ENCODE results near the gene CDNF. TPM values are rescaled to one million over a fixed set of nuclear protein-coding genes. Genes with fewer than 3 reads are reported as not detected.
"Not testable (repeated sequence)": the region's sequence is repeated elsewhere in the genome, so short reads cannot be mapped to it uniquely, and the experiment has no call there.

The CDNF gene
- total and polyA plus RNA-seq, 5 donors from 2014 or later: 0.32 to 2.1 (median 1.7) TPM

DNA sequence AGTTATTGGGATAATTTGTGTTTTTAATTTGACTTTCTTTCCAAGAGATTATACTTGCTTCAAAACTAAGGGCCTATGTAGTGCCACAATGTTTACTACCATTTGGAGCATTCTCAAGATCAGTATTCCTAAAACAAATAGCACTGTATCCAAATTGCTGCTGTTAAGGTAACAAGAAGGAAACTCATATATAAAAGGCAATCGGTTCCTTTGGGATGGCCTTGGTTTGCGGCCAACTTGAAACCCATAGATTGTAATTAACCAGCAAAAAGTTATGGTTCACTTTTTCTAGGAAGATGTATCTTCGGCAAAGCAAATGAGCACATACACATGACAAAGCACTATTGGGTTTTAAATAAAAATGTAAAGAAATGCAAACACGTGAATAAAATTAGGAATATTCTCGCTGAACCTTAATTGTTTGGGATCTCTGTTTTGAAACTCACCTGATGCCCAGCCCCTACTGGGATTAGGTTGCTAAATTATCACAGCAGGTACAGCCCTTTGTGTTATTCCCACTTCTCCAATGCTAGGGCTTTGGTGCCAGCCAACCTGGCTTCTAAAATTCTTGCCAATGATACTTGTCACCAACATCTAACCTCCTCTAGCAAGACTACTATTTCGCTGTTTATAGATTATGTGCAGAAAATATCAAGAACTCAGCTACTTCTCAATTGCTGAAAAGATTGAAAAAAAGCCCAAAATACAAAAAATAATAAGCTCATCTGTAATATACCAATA lies 16.0 kb downstream of the CDNF start:
- Histone ChIP-seq H3K9me3 (ENCODE audit: control insufficient read depth in 2 of 2, low read length in 2 of 2) (no peaks in the 10 kb centered on the region), H3K4me1 (ENCODE audit: control insufficient read depth, insufficient read depth, low read length, poor library complexity, severe bottlenecking) (no peaks in the 10 kb centered on the region), H3K4me3 (ENCODE audit: low read depth, low read length) (no peak overlapping the region), H3K27me3 (ENCODE audit: control insufficient read depth, insufficient read depth, low read length) (no peaks in the 10 kb centered on the region), H3K36me3 (ENCODE audit: control insufficient read depth, insufficient read depth, low read length) (no peaks in the 10 kb centered on the region), H3K27ac (ENCODE audit: insufficient read depth, low read length, poor library complexity, severe bottlenecking) (no peak overlapping the region)
- ATAC-seq (ENCODE audit: low read depth in 2 of 2) (no peak), DNase-seq (no peak)
- H3K9me3 Mint-ChIP-seq: peaks cover 0 to 1% (median 0%) of the 10 kb centered on the region in 7 donors
- no peak overlapping the region for H3K27ac Mint-ChIP-seq
- H3K27me3 Mint-ChIP-seq: no peaks in the 10 kb centered on the region
- no peaks in the 10 kb centered on the region for H3K36me3 Mint-ChIP-seq
- H3K4me3 Mint-ChIP-seq: no peak overlapping the region
- peaks cover 0 to 6% (median 4%) of the 10 kb centered on the region in 4 donors for H3K4me1 Mint-ChIP-seq

DNA sequence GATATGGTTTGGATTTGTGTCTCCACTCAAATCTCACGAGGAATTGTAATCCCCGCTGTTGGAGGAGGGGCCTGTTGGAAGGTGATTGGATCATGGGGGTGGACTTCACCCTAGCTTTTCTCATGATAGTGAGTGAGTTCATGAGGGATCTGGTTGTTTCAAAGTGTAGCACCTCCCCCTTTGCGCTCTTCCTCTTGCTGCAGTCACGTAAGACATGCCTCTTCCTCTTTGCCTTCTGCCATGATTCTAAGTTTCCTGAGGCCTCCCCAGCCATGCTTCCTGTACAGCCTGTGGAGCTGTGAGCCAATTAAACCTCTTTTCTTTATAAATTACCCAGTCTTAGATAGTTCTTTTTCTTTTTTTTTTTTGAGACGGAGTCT lies 17.1 kb downstream of the CDNF start:
- Mint-ChIP-seq H3K9me3 (peaks cover 0 to 1% (median 0%) of the 10 kb centered on the region in 7 donors), H3K27ac (no peak overlapping the region), H3K27me3 (no peaks in the 10 kb centered on the region), H3K4me3 (no peak overlapping the region), H3K4me1 (peaks cover 0 to 6% (median 4%) of the 10 kb centered on the region in 4 donors), H3K36me3 (no peaks in the 10 kb centered on the region)
- no peaks in the 10 kb centered on the region for H3K27me3 ChIP-seq (ENCODE audit: control insufficient read depth, insufficient read depth, low read length)
- H3K4me1 ChIP-seq (ENCODE audit: control insufficient read depth, insufficient read depth, low read length, poor library complexity, severe bottlenecking): no peaks in the 10 kb centered on the region
- no peak overlapping the region for H3K4me3 ChIP-seq (ENCODE audit: low read depth, low read length)
- no peak for ATAC-seq (ENCODE audit: low read depth in 2 of 2)
- no peak for DNase-seq
- no peaks in the 10 kb centered on the region for H3K9me3 ChIP-seq (ENCODE audit: control insufficient read depth in 2 of 2, low read length in 2 of 2)
- H3K27ac ChIP-seq (ENCODE audit: insufficient read depth, low read length, poor library complexity, severe bottlenecking): no peak overlapping the region
- no peaks in the 10 kb centered on the region for H3K36me3 ChIP-seq (ENCODE audit: control insufficient read depth, insufficient read depth, low read length)

DNA sequence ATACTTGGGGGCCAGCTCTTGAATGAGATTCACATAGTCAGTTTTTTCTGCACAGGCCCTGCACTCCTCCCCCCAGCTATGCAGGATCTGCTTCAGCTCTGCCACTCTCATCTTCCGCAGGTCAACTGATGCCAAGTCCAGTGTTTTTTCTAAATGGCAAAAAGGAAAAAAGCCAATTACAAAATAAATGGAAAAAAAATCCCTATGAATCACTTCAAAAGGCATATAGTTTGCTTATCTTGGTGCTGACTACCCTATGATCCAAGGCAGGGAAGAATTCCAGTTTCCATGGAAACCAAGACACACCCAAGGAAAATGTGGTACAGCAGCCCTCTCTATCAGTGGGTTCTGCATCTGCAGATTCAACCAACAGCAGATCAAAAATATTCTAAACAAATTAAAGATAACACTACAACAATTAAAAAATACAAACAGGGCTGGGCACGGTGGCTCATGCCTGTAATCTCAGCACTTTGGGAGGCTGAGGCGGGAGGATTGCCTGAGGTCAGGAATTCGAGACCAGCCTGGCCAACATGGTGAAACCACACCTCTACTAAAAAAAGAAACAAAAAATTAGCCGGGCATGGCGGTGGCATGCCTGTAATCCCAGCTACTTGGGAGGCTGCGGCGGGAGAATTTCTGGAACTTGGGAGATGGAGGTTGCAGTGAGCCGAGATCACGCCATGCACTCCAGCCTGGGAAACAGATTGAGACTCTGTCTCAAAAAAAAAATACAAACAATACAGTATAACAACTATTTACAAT lies 17.6 kb downstream of the CDNF start:
- H3K27ac Mint-ChIP-seq: peak overlapping the region in 1 of 3 donors; percentile 50
- DNase-seq: no peak
- no peaks in the 10 kb centered on the region for H3K36me3 Mint-ChIP-seq
- peaks cover 0 to 1% (median 0%) of the 10 kb centered on the region in 7 donors for H3K9me3 Mint-ChIP-seq
- no peaks in the 10 kb centered on the region for H3K4me1 ChIP-seq (ENCODE audit: control insufficient read depth, insufficient read depth, low read length, poor library complexity, severe bottlenecking)
- H3K36me3 ChIP-seq (ENCODE audit: control insufficient read depth, insufficient read depth, low read length): no peaks in the 10 kb centered on the region
- no peak overlapping the region for H3K4me3 ChIP-seq (ENCODE audit: low read depth, low read length)
- peaks cover 0 to 6% (median 4%) of the 10 kb centered on the region in 4 donors for H3K4me1 Mint-ChIP-seq
- no peak for ATAC-seq (ENCODE audit: low read depth in 2 of 2)
- no peaks in the 10 kb centered on the region for H3K27me3 Mint-ChIP-seq
- H3K27ac ChIP-seq (ENCODE audit: insufficient read depth, low read length, poor library complexity, severe bottlenecking): no peak overlapping the region
- no peaks in the 10 kb centered on the region for H3K9me3 ChIP-seq (ENCODE audit: control insufficient read depth in 2 of 2, low read length in 2 of 2)
- H3K27me3 ChIP-seq (ENCODE audit: control insufficient read depth, insufficient read depth, low read length): no peaks in the 10 kb centered on the region
- no peak overlapping the region for H3K4me3 Mint-ChIP-seq

DNA sequence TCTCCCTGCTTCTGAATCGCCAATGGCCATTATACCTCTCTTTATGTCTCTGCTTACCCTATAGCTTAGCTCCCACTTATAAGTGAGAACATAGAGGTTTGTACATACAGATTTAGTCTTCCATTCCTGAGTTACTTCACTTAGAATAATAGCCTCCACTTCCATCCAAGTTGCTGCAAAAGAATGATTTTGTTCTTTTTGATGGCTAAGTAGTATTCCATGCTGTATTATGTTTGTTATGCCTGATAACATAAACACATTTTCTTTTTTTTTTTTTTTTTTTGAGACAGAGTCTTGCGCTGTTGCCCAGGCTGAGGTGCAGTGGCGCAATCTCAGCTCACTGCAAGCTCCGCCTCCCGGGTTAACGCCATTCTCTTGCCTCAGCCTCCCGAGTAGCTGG lies 21.1 kb downstream of the CDNF start:
- not testable (repeated sequence) for ATAC-seq (ENCODE audit: low read depth in 2 of 2); H3K27ac ChIP-seq (ENCODE audit: insufficient read depth, low read length, poor library complexity, severe bottlenecking); H3K27me3 Mint-ChIP-seq

DNA sequence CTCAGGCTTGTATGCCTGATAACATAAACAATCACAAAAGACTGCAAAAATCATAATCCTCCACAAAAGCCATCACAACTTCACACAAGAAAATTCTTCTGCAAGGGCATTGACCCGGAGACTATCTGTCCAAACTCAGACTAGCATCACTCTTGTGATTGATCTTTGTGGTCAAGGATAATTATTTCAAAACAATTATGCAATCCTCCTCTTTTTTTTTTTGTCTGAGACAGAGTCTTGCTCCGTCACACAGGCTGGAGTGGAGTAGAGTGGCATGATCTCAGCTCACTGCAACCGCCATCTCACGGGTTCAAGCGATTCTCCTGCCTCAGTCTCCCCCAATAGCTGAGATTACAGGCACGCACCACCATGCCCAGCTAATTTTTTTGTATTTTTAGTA lies 22.2 kb downstream of the CDNF start:
- no peak for DNase-seq
- Histone ChIP-seq H3K36me3 (ENCODE audit: control insufficient read depth, insufficient read depth, low read length) (no peaks in the 10 kb centered on the region), H3K27me3 (ENCODE audit: control insufficient read depth, insufficient read depth, low read length) (no peaks in the 10 kb centered on the region), H3K4me1 (ENCODE audit: control insufficient read depth, insufficient read depth, low read length, poor library complexity, severe bottlenecking) (no peaks in the 10 kb centered on the region), H3K27ac (ENCODE audit: insufficient read depth, low read length, poor library complexity, severe bottlenecking) (no peak overlapping the region), H3K9me3 (ENCODE audit: control insufficient read depth in 2 of 2, low read length in 2 of 2) (no peaks in the 10 kb centered on the region), H3K4me3 (ENCODE audit: low read depth, low read length) (no peak overlapping the region)
- no peaks in the 10 kb centered on the region for H3K36me3 Mint-ChIP-seq
- H3K4me1 Mint-ChIP-seq: peaks cover 0 to 9% (median 0%) of the 10 kb centered on the region in 4 donors
- peaks cover 4% of the 10 kb centered on the region for H3K27me3 Mint-ChIP-seq
- no peak overlapping the region for H3K4me3 Mint-ChIP-seq
- H3K9me3 Mint-ChIP-seq: peaks cover 0 to 4% (median 0%) of the 10 kb centered on the region in 7 donors
- no peak for ATAC-seq (ENCODE audit: low read depth in 2 of 2)
- H3K27ac Mint-ChIP-seq: no peak overlapping the region

More for the DNA sequence above, 21.1 kb downstream of the CDNF start:
- not testable (repeated sequence) for H3K9me3 Mint-ChIP-seq; DNase-seq; H3K4me1 Mint-ChIP-seq; H3K27me3 ChIP-seq (ENCODE audit: control insufficient read depth, insufficient read depth, low read length); H3K4me1 ChIP-seq (ENCODE audit: control insufficient read depth, insufficient read depth, low read length, poor library complexity, severe bottlenecking); H3K4me3 ChIP-seq (ENCODE audit: low read depth, low read length); H3K36me3 ChIP-seq (ENCODE audit: control insufficient read depth, insufficient read depth, low read length); H3K9me3 ChIP-seq (ENCODE audit: control insufficient read depth in 2 of 2, low read length in 2 of 2); H3K27ac Mint-ChIP-seq; H3K36me3 Mint-ChIP-seq; H3K4me3 Mint-ChIP-seq

DNA sequence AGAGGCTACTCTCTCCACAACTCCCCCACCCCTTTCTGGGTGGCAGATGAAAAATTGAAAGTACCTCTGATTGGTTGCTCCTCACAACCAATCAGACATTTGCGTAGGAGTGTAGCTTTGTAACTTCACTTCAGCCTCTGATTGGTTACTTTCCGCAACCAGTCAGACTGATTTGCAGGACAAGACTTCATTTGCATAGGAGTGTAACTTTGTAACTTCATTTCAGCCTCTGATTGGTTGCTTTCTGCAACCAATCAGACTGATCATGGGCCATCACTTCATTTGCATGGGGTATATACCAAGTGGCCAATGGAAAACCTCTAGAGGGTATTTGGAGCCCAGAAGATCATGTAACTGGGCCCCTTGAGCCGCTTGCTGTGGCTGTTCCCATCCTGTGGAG lies 25.6 kb downstream of the CDNF start:
- ATAC-seq (ENCODE audit: low read depth in 2 of 2): no peak
- Histone ChIP-seq H3K4me3 (ENCODE audit: low read depth, low read length) (no peak overlapping the region), H3K27me3 (ENCODE audit: control insufficient read depth, insufficient read depth, low read length) (no peaks in the 10 kb centered on the region), H3K27ac (ENCODE audit: insufficient read depth, low read length, poor library complexity, severe bottlenecking) (no peak overlapping the region), H3K4me1 (ENCODE audit: control insufficient read depth, insufficient read depth, low read length, poor library complexity, severe bottlenecking) (no peaks in the 10 kb centered on the region), H3K36me3 (ENCODE audit: control insufficient read depth, insufficient read depth, low read length) (no peaks in the 10 kb centered on the region), H3K9me3 (ENCODE audit: control insufficient read depth in 2 of 2, low read length in 2 of 2) (no peaks in the 10 kb centered on the region)
- H3K27ac Mint-ChIP-seq: no peak overlapping the region
- H3K36me3 Mint-ChIP-seq: no peaks in the 10 kb centered on the region
- DNase-seq: peak in 1 of 3 donors; percentile 21
- peak overlapping the region in 1 of 4 donors; percentile 89 for H3K4me3 Mint-ChIP-seq
- peaks cover 0 to 9% (median 0%) of the 10 kb centered on the region in 4 donors for H3K4me1 Mint-ChIP-seq
- peaks cover 8% of the 10 kb centered on the region for H3K27me3 Mint-ChIP-seq
- H3K9me3 Mint-ChIP-seq: peaks cover 0 to 4% (median 0%) of the 10 kb centered on the region in 7 donors

DNA sequence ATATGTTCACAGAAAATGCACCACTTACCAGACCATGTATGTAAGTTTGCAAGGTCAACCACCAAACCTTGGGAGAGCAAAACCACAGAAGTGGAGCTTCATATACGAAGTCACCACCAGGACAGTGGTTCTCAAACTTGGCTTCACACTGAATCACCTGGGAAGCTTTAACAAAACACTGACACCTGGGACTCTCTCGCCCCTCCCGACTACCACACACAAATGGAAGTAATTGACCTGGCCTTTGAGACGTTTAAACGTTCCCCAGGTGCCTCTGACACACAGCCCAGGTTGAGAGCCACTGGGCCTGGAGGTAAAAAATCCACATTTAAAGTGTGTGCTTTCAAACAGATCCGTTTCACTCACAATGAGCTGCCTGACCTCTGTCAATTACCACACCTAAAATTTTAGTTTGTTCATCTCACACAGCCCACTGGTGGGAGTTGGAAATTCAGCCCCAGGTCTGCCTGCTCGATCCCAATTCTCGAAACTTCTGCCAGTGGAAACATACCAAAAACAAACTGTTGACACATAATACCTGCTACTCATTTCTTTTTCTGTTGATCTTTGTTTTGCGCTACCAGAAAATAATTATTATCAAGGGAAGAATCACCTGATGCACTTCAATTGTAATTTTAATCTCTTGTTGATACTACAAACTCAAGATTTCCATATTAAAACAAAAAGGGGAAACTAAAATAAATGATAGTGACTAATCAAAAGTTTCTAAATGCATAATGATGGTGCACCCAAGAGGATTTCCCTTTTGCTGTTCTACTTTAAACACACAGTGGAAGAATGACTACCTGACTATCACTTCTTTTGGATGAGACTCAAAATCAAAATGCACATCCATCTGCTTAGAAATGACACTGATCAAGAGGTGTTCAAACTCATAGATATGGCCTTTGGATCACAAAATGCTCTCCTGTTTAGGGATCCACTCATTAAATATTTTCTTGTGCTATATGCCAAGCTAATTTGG lies 26.6 kb downstream of the CDNF start:
- H3K4me1 Mint-ChIP-seq: peaks cover 0 to 9% (median 0%) of the 10 kb centered on the region in 4 donors
- H3K36me3 ChIP-seq (ENCODE audit: control insufficient read depth, insufficient read depth, low read length): no peaks in the 10 kb centered on the region
- no peak overlapping the region for H3K27ac Mint-ChIP-seq
- H3K27ac ChIP-seq (ENCODE audit: insufficient read depth, low read length, poor library complexity, severe bottlenecking): no peak overlapping the region
- no peak overlapping the region for H3K4me3 ChIP-seq (ENCODE audit: low read depth, low read length)
- ATAC-seq (ENCODE audit: low read depth in 2 of 2): no peak
- peaks cover 15% of the 10 kb centered on the region for H3K27me3 Mint-ChIP-seq
- no peak overlapping the region for H3K4me3 Mint-ChIP-seq
- H3K27me3 ChIP-seq (ENCODE audit: control insufficient read depth, insufficient read depth, low read length): peaks cover 2% of the 10 kb centered on the region
- H3K36me3 Mint-ChIP-seq: no peaks in the 10 kb centered on the region
- DNase-seq: no peak
- no peaks in the 10 kb centered on the region for H3K9me3 ChIP-seq (ENCODE audit: control insufficient read depth in 2 of 2, low read length in 2 of 2)
- peaks cover 0 to 2% (median 0%) of the 10 kb centered on the region in 7 donors for H3K9me3 Mint-ChIP-seq
- H3K4me1 ChIP-seq (ENCODE audit: control insufficient read depth, insufficient read depth, low read length, poor library complexity, severe bottlenecking): no peaks in the 10 kb centered on the region

Measured in CD4-positive, CD25-positive, alpha-beta regulatory T cell (primary cell).